Uterus (tissue), 4 donors: ENCODE measurements around the gene SECTM1. TPM values are rescaled to one million over a fixed set of nuclear protein-coding genes. Genes with fewer than 3 reads are reported as not detected.
"Not testable (repeated sequence)": the region's sequence is repeated elsewhere in the genome, so short reads cannot be mapped to it uniquely, and the experiment has no call there.

ENCODE experiments used
- DNase-seq, 2 donors: peaks; one replicate each; pipeline ENCODE4 v3.0.0-alpha.2; 2019 to 2020
- H3K27ac ChIP-seq, 2 donors: fragments of 200-600 bp; sonication (generic); 1 replicate in 1 of 2; 2 replicates in 1 of 2; pipeline ENCODE4 v1.5.1; 2016 to 2018
- H3K27me3 ChIP-seq, 2 donors: fragments of 200-600 bp; sonication (generic); one replicate each; pipeline ENCODE4 v1.5.1; 2018 to 2019; ENCODE audit warnings: control low read depth in 1 of 2
- H3K36me3 ChIP-seq, 2 donors: fragments of 200-600 bp; sonication (generic); one replicate each; pipeline ENCODE4 v1.5.1; 2019; ENCODE audit warnings: control low read depth in 1 of 2
- H3K4me1 ChIP-seq, 2 donors: fragments of 200-600 bp; sonication (generic); one replicate each; pipeline ENCODE4 v1.5.1; 2018 to 2019; ENCODE audit warnings: control low read depth in 1 of 2
- H3K4me3 ChIP-seq, 2 donors: fragments of 200-600 bp; sonication (generic); 1 replicate in 1 of 2; 2 replicates in 1 of 2; pipeline ENCODE4 v1.5.1; 2018 to 2019; ENCODE audit warnings: mild to moderate bottlenecking in 1 of 2
- H3K9me3 ChIP-seq, 2 donors: fragments of 200-600 bp; sonication (generic); one replicate each; pipeline ENCODE4 v1.5.1; 2019; ENCODE audit warnings: control low read depth in 1 of 2
- POLR2A ChIP-seq, 2 donors: fragments of 450-650 bp; IDR thresholded peaks; one replicate each; pipeline ENCODE4 v1.6.1; 2016; ENCODE audit warnings: antibody characterized with exemption in 2 of 2, mild to moderate bottlenecking in 1 of 2, moderate library complexity in 1 of 2
- intact Hi-C: fragments of 100-400 bp; cut with DNase I; formaldehyde crosslinking; loops from one replicate; pipeline ENCODE4 v1.15.1; 2023; ENCODE audit warnings: low total_unique reads
- total RNA-seq, 4 donors: library from RNA; depleted of rRNA in 3 of 4; stranded (reverse); fragments of >200 nt in 3 of 4; gene quantifications; one replicate each; pipeline versions ENCODE4 v1.1.0 to v1.2.4, GENCODE V29; 2014 to 2023
- TF ChIP-seq, protein P1 (sequence below), 4 experiments: fragments of 200-600 bp in 2 of 4; fragments of 450-650 bp in 2 of 4; sonication (generic) in 2 of 4; IDR thresholded peaks; one replicate each; pipeline ENCODE4 v1.5.1; 2016 to 2019; ENCODE audit warnings: antibody characterized with exemption in 4 of 4, mild to moderate bottlenecking in 2 of 4, moderate library complexity in 1 of 4
- donor health status: DM: yes; HTN: yes; CAD: no.

SECTM1 gene
- total RNA-seq, 4 donors from 2014 or later, result 3.5 to 29.4 (median 9.0) TPM

DNA sequence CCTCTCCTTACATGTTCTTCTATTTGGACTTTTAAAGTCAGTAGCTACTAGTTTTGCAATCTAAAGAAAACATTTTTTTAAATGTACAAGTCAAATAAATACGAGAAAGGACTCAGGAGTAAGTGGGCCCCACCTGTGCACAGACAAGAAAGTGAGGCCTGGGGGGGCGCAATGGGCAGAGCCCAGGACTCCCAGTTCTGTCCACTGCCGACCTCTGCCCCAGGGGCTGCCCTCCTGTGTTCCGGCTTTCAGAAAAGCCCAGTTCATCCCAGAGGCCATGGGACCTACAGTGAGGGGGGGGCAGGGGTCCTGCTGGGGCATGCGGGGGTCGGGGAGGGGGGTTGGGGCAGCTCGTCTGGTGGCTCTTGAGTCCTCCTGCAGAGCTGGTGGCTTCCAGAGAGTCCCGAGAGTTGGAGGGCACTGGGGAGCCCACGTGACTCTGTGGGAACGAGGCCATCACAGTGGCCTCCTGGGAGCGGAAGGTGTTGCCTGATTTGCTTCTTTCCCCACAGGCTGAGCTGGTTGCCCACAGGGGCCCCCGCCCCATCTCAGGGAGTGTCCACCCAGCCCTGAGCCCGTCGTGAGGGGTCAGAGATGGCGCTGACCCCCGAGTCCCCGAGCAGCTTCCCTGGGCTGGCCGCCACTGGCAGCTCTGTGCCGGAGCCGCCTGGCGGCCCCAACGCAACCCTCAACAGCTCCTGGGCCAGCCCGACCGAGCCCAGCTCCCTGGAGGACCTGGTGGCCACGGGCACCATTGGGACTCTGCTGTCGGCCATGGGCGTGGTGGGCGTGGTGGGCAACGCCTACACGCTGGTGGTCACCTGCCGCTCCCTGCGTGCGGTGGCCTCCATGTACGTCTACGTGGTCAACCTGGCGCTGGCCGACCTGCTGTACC is 40.4 kb upstream of the SECTM1 start:
- Histone ChIP-seq H3K27ac (no peak overlapping the region), H3K4me3 (no peak overlapping the region), H3K27me3 (peaks cover 19 to 20% of the 10 kb centered on the region in 2 donors), H3K36me3 (no peaks in the 10 kb centered on the region), H3K4me1 (peaks cover 0 to 8% of the 10 kb centered on the region in 2 donors), H3K9me3 (no peaks in the 10 kb centered on the region)
- TF ChIP-seq, protein P1, sequence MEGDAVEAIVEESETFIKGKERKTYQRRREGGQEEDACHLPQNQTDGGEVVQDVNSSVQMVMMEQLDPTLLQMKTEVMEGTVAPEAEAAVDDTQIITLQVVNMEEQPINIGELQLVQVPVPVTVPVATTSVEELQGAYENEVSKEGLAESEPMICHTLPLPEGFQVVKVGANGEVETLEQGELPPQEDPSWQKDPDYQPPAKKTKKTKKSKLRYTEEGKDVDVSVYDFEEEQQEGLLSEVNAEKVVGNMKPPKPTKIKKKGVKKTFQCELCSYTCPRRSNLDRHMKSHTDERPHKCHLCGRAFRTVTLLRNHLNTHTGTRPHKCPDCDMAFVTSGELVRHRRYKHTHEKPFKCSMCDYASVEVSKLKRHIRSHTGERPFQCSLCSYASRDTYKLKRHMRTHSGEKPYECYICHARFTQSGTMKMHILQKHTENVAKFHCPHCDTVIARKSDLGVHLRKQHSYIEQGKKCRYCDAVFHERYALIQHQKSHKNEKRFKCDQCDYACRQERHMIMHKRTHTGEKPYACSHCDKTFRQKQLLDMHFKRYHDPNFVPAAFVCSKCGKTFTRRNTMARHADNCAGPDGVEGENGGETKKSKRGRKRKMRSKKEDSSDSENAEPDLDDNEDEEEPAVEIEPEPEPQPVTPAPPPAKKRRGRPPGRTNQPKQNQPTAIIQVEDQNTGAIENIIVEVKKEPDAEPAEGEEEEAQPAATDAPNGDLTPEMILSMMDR (IDR thresholded peaks at IDR 0.05), result no peak
- TF ChIP-seq POLR2A (IDR thresholded peaks at IDR 0.05), result no peak
- intact Hi-C loops, result no loop called here
- no peak for DNase-seq

DNA sequence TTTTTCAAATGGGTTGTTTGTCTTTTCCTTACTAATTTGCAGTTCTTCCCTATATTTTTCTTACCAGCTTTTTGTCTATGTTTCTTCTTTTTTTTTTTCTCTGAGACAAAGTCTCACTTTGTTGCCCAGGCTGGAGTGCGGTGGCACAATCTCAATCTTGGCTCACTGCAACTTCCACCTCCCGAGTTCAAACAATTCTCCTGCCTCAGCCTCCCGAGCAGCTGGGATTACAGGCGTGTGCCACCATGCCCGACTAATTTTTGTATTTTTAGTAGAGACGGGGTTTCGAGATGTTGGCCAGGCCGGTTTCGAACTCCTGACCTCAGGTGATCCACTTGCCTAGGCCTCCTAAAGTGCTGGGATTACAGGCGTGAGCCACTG is 39.5 kb upstream of the SECTM1 start:
- H3K27ac ChIP-seq, H3K36me3 ChIP-seq, H3K4me3 ChIP-seq, DNase-seq, H3K4me1 ChIP-seq, H3K9me3 ChIP-seq, intact Hi-C loops: not testable (repeated sequence)
- peaks cover 12 to 19% of the 10 kb centered on the region in 2 donors for H3K27me3 ChIP-seq

DNA sequence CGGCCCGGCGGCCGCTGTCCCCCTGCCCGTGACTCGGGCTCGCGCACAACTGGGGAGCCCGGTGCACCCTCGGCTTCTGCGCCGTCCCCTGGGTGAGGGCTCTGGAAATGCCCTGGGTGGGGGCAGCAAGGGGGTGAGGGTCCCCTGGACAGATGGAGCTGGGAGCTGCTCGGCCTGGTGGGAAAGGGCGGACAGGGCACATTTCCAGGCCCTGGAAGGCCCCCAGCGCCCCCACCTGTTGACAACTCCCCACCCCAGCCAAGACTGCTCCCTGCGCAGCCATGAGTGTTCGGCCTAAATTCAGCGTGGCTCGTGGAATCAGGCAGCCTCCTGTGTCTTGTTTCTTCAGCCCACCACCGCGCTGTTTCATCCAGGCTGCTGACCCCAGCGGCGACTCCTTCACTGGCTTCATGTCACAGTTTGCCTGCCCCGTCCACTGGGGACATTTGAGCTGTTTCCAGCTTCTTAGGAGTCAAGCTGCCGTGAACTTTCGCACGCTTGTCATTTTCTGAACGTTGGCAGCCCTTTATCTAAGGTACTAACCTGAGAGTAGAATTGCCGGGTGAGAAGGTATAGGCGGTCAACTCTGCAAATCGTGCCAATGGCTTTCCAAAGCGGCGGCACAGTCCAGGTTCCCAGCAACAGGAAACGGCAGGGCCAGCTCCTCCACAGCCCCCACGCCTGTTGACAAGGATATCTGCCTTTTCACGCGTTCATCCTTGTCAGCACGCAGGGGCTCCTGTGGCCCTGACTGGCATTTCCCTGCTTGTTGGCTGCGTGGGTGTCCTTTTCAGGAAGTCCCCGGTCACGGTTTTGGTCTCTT is 38.9 kb upstream of the SECTM1 start:
- intact Hi-C loops, result no loop called here
- no peak for TF ChIP-seq POLR2A (IDR thresholded peaks at IDR 0.05)
- TF ChIP-seq, protein P1 (IDR thresholded peaks at IDR 0.05), result no peak
- peaks cover 12 to 19% of the 10 kb centered on the region in 2 donors for H3K27me3 ChIP-seq

DNA sequence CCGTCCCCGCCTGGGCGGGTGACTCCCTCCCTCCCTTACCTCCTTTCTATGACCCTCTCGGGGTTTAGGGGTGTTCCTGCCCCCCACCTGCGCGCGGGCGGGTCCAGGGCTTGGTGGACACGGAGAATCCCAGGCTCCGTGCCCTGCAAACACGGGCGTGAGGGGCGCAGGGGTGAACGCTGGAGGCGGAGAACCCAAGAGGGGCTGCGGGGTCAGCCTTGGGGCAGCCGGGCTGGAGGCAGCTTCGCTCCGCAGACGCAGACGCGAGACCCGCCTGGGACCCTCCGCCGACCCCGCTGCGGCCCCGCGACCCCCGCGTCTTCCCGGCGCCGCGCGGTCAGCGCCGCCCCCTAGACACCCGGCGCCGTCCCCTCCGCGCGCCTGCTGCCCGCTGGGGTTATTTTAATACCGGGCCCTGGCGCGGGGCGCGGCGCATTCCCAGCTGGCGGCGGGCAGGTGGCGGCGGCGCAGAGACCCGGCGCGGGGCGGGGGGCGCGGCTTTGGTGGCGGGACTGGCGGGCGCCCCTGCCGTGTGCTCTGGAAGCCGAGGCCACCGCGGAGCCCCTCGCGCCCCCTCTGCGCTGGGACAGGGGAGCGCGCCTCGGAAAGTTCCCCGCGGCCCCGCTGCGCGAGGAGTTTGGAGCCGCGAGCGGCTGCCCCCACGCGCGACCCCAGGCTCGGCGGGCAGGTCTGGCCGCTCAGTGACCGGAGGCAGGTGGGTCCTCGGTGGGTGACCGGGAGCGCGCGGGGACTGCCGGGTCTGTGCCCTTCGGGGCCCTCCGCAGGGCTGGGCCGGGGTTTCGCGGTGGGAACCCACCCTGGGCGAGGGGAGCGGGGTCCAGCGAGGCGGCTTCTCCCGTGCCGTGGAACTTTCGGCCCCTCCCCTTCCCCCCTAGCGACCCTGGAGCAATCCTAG is 38.0 kb upstream of the SECTM1 start, which contains the start of gene UTS2R:
Gene UTS2R, plus strand, starts transcription at position 433 of the 916 bp plus-strand sequence. CDS start 2,560 bp downstream, outside the sequence.
- no peak for TF ChIP-seq POLR2A (IDR thresholded peaks at IDR 0.05)
- TF ChIP-seq, protein P1 (IDR thresholded peaks at IDR 0.05), result no peak
- no peak for DNase-seq

More for the DNA sequence above, 38.9 kb upstream of the SECTM1 start:
- Histone ChIP-seq H3K4me1 (peaks cover 0 to 8% of the 10 kb centered on the region in 2 donors), H3K4me3 (no peak overlapping the region), H3K27ac (no peak overlapping the region), H3K36me3 (no peaks in the 10 kb centered on the region), H3K9me3 (no peaks in the 10 kb centered on the region)
- no peak for DNase-seq

More for the DNA sequence above, 38.0 kb upstream of the SECTM1 start, which contains the start of gene UTS2R:
- intact Hi-C loops, result no loop called here
- Histone ChIP-seq H3K27me3 (peaks cover 12 to 19% of the 10 kb centered on the region in 2 donors), H3K36me3 (no peaks in the 10 kb centered on the region), H3K4me1 (peaks cover 0 to 8% of the 10 kb centered on the region in 2 donors), H3K4me3 (peak within 1 kb of the TSS in 1 of 2 donors; percentile 10), H3K27ac (no peak within 1 kb of the TSS), H3K9me3 (no peaks in the 10 kb centered on the region)
